Endothelial cell of umbilical vein (primary cell): ENCODE data around the gene COL23A1. TPM values are rescaled to one million over a fixed set of nuclear protein-coding genes. Genes with fewer than 3 reads are reported as not detected.

Source experiments
- BruUV-seq: library from RNA; stranded (reverse); fragments of 400-500 nt; replicated peaks from 2 replicates; lab custom pipeline; 2021; lab: Mats Ljungman, UMichigan
- CTCF ChIA-PET: fragments of 300-600, 350-600 bp; sonication (Branson Sonifier 250); formaldehyde crosslinking; loops from one replicate; lab custom pipeline; 2021; ENCODE audit warnings: antibody characterized with exemption, inconsistent platforms; lab: Charles Lee
- POLR2A ChIA-PET: fragments of 300-600, 350-600 bp; sonication (Branson Sonifier 250); formaldehyde crosslinking; loops from one replicate; lab custom pipeline; 2021; ENCODE audit warnings: antibody characterized with exemption, inconsistent platforms; lab: Charles Lee
- DNase-seq: peaks from one replicate; pipeline ENCODE4 v3.0.0-alpha.2; 2011; ENCODE audit warnings: low read depth, low spot score
- FAIRE-seq: peaks from 2 replicates; lab custom pipeline; 2011; peaks lifted over from hg19 to GRCh38; lab: Jason Lieb, UNC
- H2AFZ ChIP-seq: 2 replicates; pipeline ENCODE4 v1.6.0; 2012; ENCODE audit warnings: low read depth, low read length, control low read depth, inconsistent platforms
- H3K27ac ChIP-seq: 2 replicates; pipeline ENCODE4 v1.5.1; 2011; ENCODE audit warnings: low read depth, mild to moderate bottlenecking, control low read depth, low read length, moderate library complexity; ENCODE audit not compliant: insufficient read depth
- H3K27me3 ChIP-seq, 2 experiments: 2 replicates each; pipeline versions ENCODE4 v1.6.0 to v1.6.1; 2011; ENCODE audit warnings: low read length in 2 of 2, mixed read lengths in 1 of 2; ENCODE audit not compliant: control insufficient read depth in 2 of 2, insufficient read depth in 2 of 2
- H3K36me3 ChIP-seq, 2 experiments: 2 replicates in 1 of 2; 3 replicates in 1 of 2; pipeline ENCODE4 v1.5.1; 2011; ENCODE audit warnings: low read length in 2 of 2, mild to moderate bottlenecking in 1 of 2, moderate library complexity in 1 of 2; ENCODE audit not compliant: control insufficient read depth in 2 of 2, insufficient read depth in 2 of 2; ENCODE audit errors: extremely low read depth in 1 of 2
- H3K4me1 ChIP-seq: 3 replicates; pipeline ENCODE4 v1.5.1; 2011; ENCODE audit warnings: mild to moderate bottlenecking, low read length; ENCODE audit not compliant: control insufficient read depth, insufficient read depth; ENCODE audit errors: extremely low read depth
- H3K4me2 ChIP-seq: 2 replicates; pipeline ENCODE4 v1.6.1; 2011; ENCODE audit warnings: low read length, control low read depth, mixed read lengths; ENCODE audit not compliant: insufficient read depth
- H3K4me3 ChIP-seq, 3 experiments: fragments of 200-600 bp in 1 of 3; sonication (generic), shearing (Covaris generic) in 1 of 3; replicated peaks in 1 of 3; 2 replicates each; pipeline ENCODE4 v1.5.1; 2011 to 2016; ENCODE audit warnings: control low read depth in 3 of 3, low read length in 3 of 3, mild to moderate bottlenecking in 2 of 3, inconsistent platforms in 1 of 3, low read depth in 1 of 3, moderate library complexity in 1 of 3; ENCODE audit not compliant: insufficient read depth in 1 of 3
- H3K79me2 ChIP-seq: 2 replicates; pipeline ENCODE4 v1.6.0; 2012; ENCODE audit warnings: low read length, inconsistent platforms; ENCODE audit not compliant: control insufficient read depth, insufficient read depth
- H3K9ac ChIP-seq: replicated peaks from 2 replicates; pipeline ENCODE3; 2011; ENCODE audit warnings: low read length, control low read depth; ENCODE audit not compliant: insufficient read depth; ENCODE audit errors: extremely low read depth
- H3K9me1 ChIP-seq: replicated peaks from 3 replicates; pipeline ENCODE4 v1.6.0; 2011; ENCODE audit warnings: mild to moderate bottlenecking, low read length; ENCODE audit not compliant: control insufficient read depth, insufficient read depth; ENCODE audit errors: extremely low read depth
- H3K9me3 ChIP-seq: replicated peaks from 2 replicates; pipeline ENCODE4 v1.5.1; 2012; ENCODE audit warnings: low read length, inconsistent platforms; ENCODE audit not compliant: control insufficient read depth, insufficient read depth
- H4K20me1 ChIP-seq: replicated peaks from 2 replicates; pipeline ENCODE3; 2011; ENCODE audit warnings: mild to moderate bottlenecking, low read length; ENCODE audit not compliant: control insufficient read depth, insufficient read depth; ENCODE audit errors: extremely low read depth
- CTCF ChIP-seq, 2 donors: IDR thresholded peaks; 1 replicate in 1 of 2; 2 replicates in 1 of 2; pipeline ENCODE4 v1.5.1; 2011; ENCODE audit warnings: low read length in 2 of 2, mild to moderate bottlenecking in 2 of 2, moderate library complexity in 2 of 2, control low read depth in 1 of 2, inconsistent platforms in 1 of 2, low read depth in 1 of 2; ENCODE audit not compliant: insufficient read depth in 1 of 2; ENCODE audit errors: extremely low read depth in 1 of 2
- EZH2 ChIP-seq: IDR thresholded peaks from 2 replicates; pipeline ENCODE4 v1.6.1; 2012; ENCODE audit warnings: borderline replicate concordance, low read depth, mild to moderate bottlenecking, moderate library complexity, low read length, inconsistent platforms; ENCODE audit not compliant: severe bottlenecking
- FOS ChIP-seq: IDR thresholded peaks from 2 replicates; pipeline ENCODE4 v1.6.1; 2011; ENCODE audit warnings: mild to moderate bottlenecking, low read length, moderate library complexity, borderline replicate concordance; ENCODE audit not compliant: insufficient read depth
- GATA2 ChIP-seq: IDR thresholded peaks from 2 replicates; pipeline ENCODE4 v1.7.0; 2011; ENCODE audit warnings: low read depth, mild to moderate bottlenecking, moderate library complexity, mixed read lengths, low read length; ENCODE audit not compliant: insufficient read length, insufficient read depth
- JUN ChIP-seq: IDR thresholded peaks from 2 replicates; pipeline ENCODE4 v1.6.1; 2011; ENCODE audit warnings: borderline replicate concordance, low read depth; ENCODE audit not compliant: insufficient read length, insufficient read depth
- MAX ChIP-seq: IDR thresholded peaks from 2 replicates; pipeline ENCODE4 v1.6.1; 2011; ENCODE audit not compliant: insufficient read depth, insufficient read length
- MYC ChIP-seq: IDR thresholded peaks from one replicate; pipeline ENCODE4 v1.6.1; 2011; ENCODE audit warnings: mild to moderate bottlenecking, low read depth, low read length
- POLR2A ChIP-seq: IDR thresholded peaks from 2 replicates; pipeline ENCODE4 v1.6.1; 2012; ENCODE audit warnings: low read depth, mild to moderate bottlenecking, control low read depth, low read length
- POLR2AphosphoS5 ChIP-seq: IDR thresholded peaks from 2 replicates; pipeline ENCODE4 v1.6.1; 2012; ENCODE audit warnings: low read depth, mild to moderate bottlenecking, control low read depth, low read length, moderate library complexity; ENCODE audit not compliant: insufficient read depth
- dilution Hi-C: fragments of 300-500 bp; cut with MboI; formaldehyde crosslinking; loops from one replicate; pipeline ENCODE4 v1.15.0; 2019; ENCODE audit warnings: low sequenced_read_pairs; ENCODE audit not compliant: extremely low pct_ligation_motif_present
- intact Hi-C: fragments of 100-400 bp; cut with micrococcal nuclease; formaldehyde crosslinking; loops from one replicate; pipeline ENCODE4 v1.10.0; 2022
- polyA plus RNA-seq, 4 experiments: library from polyadenylated mRNA; depleted of rRNA in 3 of 4; stranded (reverse) in 3 of 4; unstranded in 1 of 4; fragments of >200 nt; gene quantifications; 2 replicates each; pipeline versions ENCODE4 v1.2.1 to v1.2.3, GENCODE V29; 2011 to 2012; ENCODE audit warnings: missing spikeins in 1 of 4
- total RNA-seq: library from RNA; stranded (reverse); gene quantifications from 2 replicates; pipeline ENCODE4 v1.2.3, GENCODE V29; 2021

The COL23A1 gene
- total and polyA plus RNA-seq, 2 donors (not counting 3 experiments of a cell fraction or from before 2014, with no cell fraction given) = not detected

- TF ChIP-seq FOS = no peak
- TF ChIP-seq JUN = no peak
- no peak for TF ChIP-seq POLR2AphosphoS5
- TF ChIP-seq MAX = no peak
- TF ChIP-seq CTCF (IDR thresholded peaks at IDR 0.05; ENCODE audit: extremely low read depth in 1 of 2, insufficient read depth in 1 of 2, low read depth in 1 of 2, low read length in 2 of 2) = no peak
- Histone ChIP-seq H3K9me3 (no peaks in the 10 kb centered on the region), H3K27me3 (no peaks in the 10 kb centered on the region), H4K20me1 (no peaks in the 10 kb centered on the region), H3K27ac (no peak overlapping the region), H3K4me3 (no peak overlapping the region), H3K9me1 (no peaks in the 10 kb centered on the region), H3K36me3 (no peaks in the 10 kb centered on the region), H3K79me2 (no peaks in the 10 kb centered on the region), H3K4me1 (no peaks in the 10 kb centered on the region), H3K4me2 (no peak overlapping the region), H3K9ac (no peak overlapping the region), H2AFZ (no peak overlapping the region)
- ChIA-PET CTCF (no interaction called here), POLR2A (no interaction called here)
- FAIRE-seq (no peak), DNase-seq (no peak)
- intact Hi-C loops = no loop called here
- BruUV-seq = no TSS peak
- dilution Hi-C loops = no loop called here
These were observed 322.3 kb downstream of the COL23A1 start for GRCh38 chr5:178267876-178268275.

GRCh38 chr5:178267245-178267644 lies 322.9 kb downstream of the COL23A1 start:
- BruUV-seq = no TSS peak
- H2AFZ ChIP-seq = no peak overlapping the region
- ChIA-PET CTCF (no interaction called here), POLR2A (no interaction called here)
- dilution Hi-C loops = no loop called here
- H3K4me1 ChIP-seq = no peaks in the 10 kb centered on the region
- FAIRE-seq = no peak
- no peaks in the 10 kb centered on the region for H3K9me3 ChIP-seq
- H4K20me1 ChIP-seq = no peaks in the 10 kb centered on the region
- no peaks in the 10 kb centered on the region for H3K36me3 ChIP-seq
- no peaks in the 10 kb centered on the region for H3K9me1 ChIP-seq
- no peak overlapping the region for H3K27ac ChIP-seq
- no peaks in the 10 kb centered on the region for H3K27me3 ChIP-seq
- no peak overlapping the region for H3K9ac ChIP-seq
- no peaks in the 10 kb centered on the region for H3K79me2 ChIP-seq
- intact Hi-C loops = no loop called here
- no peak for TF ChIP-seq FOS
- no peak for TF ChIP-seq MAX
- no peak for TF ChIP-seq JUN
- no peak for TF ChIP-seq POLR2AphosphoS5
- TF ChIP-seq MYC = no peak
- TF ChIP-seq GATA2 = no peak
- TF ChIP-seq POLR2A = no peak
- TF ChIP-seq CTCF (IDR thresholded peaks at IDR 0.05; ENCODE audit: extremely low read depth in 1 of 2, insufficient read depth in 1 of 2, low read depth in 1 of 2, low read length in 2 of 2) = no peak
- no peak for TF ChIP-seq EZH2
- H3K4me2 ChIP-seq = no peak overlapping the region
- no peak for DNase-seq
- H3K4me3 ChIP-seq = no peak overlapping the region
